Heart left ventricle (tissue), 16 donors: ENCODE measurements around the gene B4GALT2. TPM values are rescaled to one million over a fixed set of nuclear protein-coding genes. Genes with fewer than 3 reads are reported as not detected.

Experiments
- ATAC-seq, 4 donors: fragments of 200-7000 bp; cut with Tn5 transposase; one replicate each; pipeline ENCODE4 v1.9.1; 2020 to 2022; ENCODE audit warnings: moderate library complexity in 4 of 4, mild to moderate bottlenecking in 3 of 4, moderate number of reproducible peaks in 1 of 4
- DNase-seq, 5 donors: peaks; one replicate each; pipeline ENCODE4 v3.0.0-alpha.2; 2020
- H3K27ac ChIP-seq, 12 donors: fragments of 200-600 bp; sonication (generic) in 4 of 12; one replicate each; pipeline versions ENCODE4 v1.5.0 to v1.8.0; 2016 to 2022; ENCODE audit warnings: mild to moderate bottlenecking in 2 of 12
- H3K27me3 ChIP-seq, 9 donors: fragments of 200-600 bp; sonication (generic) in 2 of 9; one replicate each; pipeline versions ENCODE4 v1.5.1 to v1.8.0; 2016 to 2022; ENCODE audit warnings: mild to moderate bottlenecking in 3 of 9
- H3K36me3 ChIP-seq, 9 donors: fragments of 200-600 bp; sonication (generic) in 2 of 9; one replicate each; pipeline versions ENCODE4 v1.5.0 to v1.8.0; 2018 to 2022; ENCODE audit warnings: mild to moderate bottlenecking in 2 of 9
- H3K4me1 ChIP-seq, 12 donors: fragments of 200-600 bp; sonication (generic) in 4 of 12; one replicate each; pipeline versions ENCODE4 v1.5.0 to v1.8.0; 2016 to 2022; ENCODE audit warnings: mild to moderate bottlenecking in 3 of 12
- H3K4me3 ChIP-seq, 12 donors: fragments of 200-600 bp; sonication (generic) in 4 of 12; one replicate each; pipeline versions ENCODE4 v1.5.0 to v1.8.0; 2017 to 2022; ENCODE audit warnings: mild to moderate bottlenecking in 9 of 12, moderate library complexity in 4 of 12
- H3K9me3 ChIP-seq, 12 donors: fragments of 200-600 bp; sonication (generic) in 4 of 12; one replicate each; pipeline versions ENCODE4 v1.5.0 to v1.8.0; 2016 to 2022; ENCODE audit warnings: mild to moderate bottlenecking in 1 of 12
- POLR2A ChIP-seq, 2 donors: fragments of 450-650 bp; IDR thresholded peaks; one replicate each; pipeline ENCODE4 v1.6.1; 2017; ENCODE audit warnings: antibody characterized with exemption in 2 of 2, mild to moderate bottlenecking in 2 of 2, moderate library complexity in 2 of 2
- WGBS, 4 donors: extraction: QIAGEN DNeasy Blood & Tissue Kit in 2 of 4; methylation state at CpG; one replicate each; pipeline versions ENCODE4 v1.1.5 to v1.1.7; 2013 to 2018; 5-methylcytosine and 5-hydroxymethylcytosine counted together
- intact Hi-C, 10 donors: fragments of 100-400 bp; cut with DNase I; formaldehyde crosslinking; loops; one replicate each; pipeline versions ENCODE4 v1.11.1 to v1.14.2; 2022
- polyA plus RNA-seq, 2 donors: library from polyadenylated mRNA; stranded (reverse); fragments of 200-250 nt; gene quantifications; one replicate each; pipeline ENCODE4 v1.2.3, GENCODE V29; 2013
- total RNA-seq, 9 donors: library from RNA; depleted of rRNA in 2 of 9; stranded (reverse); fragments of >200 nt in 2 of 9; fragmentation: NEBNext Ultra II Directional in 3 of 9; extraction: Animal tissue kit (Norgen Biotek cat#: 25700) in 3 of 9; gene quantifications; one replicate each; pipeline versions ENCODE4 v1.1.0 to v1.2.4, GENCODE V29; 2016 to 2023
- TF ChIP-seq, protein P1 (sequence below), 12 donors: fragments of 200-600 bp; sonication (generic) in 4 of 12; IDR thresholded peaks; one replicate each; pipeline versions ENCODE4 v1.5.0 to v1.8.0; 2018 to 2022; ENCODE audit warnings: antibody characterized with exemption in 12 of 12, mild to moderate bottlenecking in 5 of 12
- donor health status: ischemic (EF 13 %, LVEDD 7.1; RV severe dilation, severe dysfunction).
- donor health status: healthy with polysubstance abuse.
- donor health status: DM: no; HTN: yes; CAD: no.
- donor health status: DM: no; HTN: no; CAD: no.
- donor health status: ischemic (EF 25% LVEDD 6.9; RV normal size, moderate dysfunction).
- donor health status: ischemic (EF 25% LVEDD 5.7; RV mildly dilated, moderate dysfunction).
- donor health status: healthy.
- donor health status: DM: yes; HTN: yes; CAD: no.
- donor health status: ischemic (EF 35%, LVEDD 5.7; RV mildly dilated, moderate dysfunction).
- donor health status: nonischemic (EF 11% LVEDD 7.7; RV severe dilation, severe dysfunction).
- donor health status: DM: yes; HTN: yes; CAD: no.
- donor health status: PGD.
- donor health status: ischemic (EF 29% LVEDD 5.4; RV normal size, mild dysfunction).
- donor health status: nonischemic (EF 23%, LVEDD 6.1; RV moderate dilation, normal function).

B4GALT2 gene
- total and polyA plus RNA-seq, 11 donors = 26.8 to 65.7 (median 40.2) TPM

GRCh38 chr1:43949678-43950077 lies 29.3 kb upstream of the B4GALT2 start:
- ATAC-seq (peak; percentile 13 to 33 (median 23)), DNase-seq (peak in 3 of 5 donors; percentile 58 to 84 (median 78))
- WGBS, 4 donors = 38 to 59% (median 52%) methylated on average over 5 to 13 of the region's 13 CpGs
- intact Hi-C loops = loop anchor here in 2 of 10 donors (2.0 to 5.0 kb wide), 2 partner anchors 19 to 242 kb away; partner anchors contain the start of gene ST3GAL3 (in 1 of the 2)
- no peaks in the 10 kb centered on the region for H3K9me3 ChIP-seq
- TF ChIP-seq, protein P1, sequence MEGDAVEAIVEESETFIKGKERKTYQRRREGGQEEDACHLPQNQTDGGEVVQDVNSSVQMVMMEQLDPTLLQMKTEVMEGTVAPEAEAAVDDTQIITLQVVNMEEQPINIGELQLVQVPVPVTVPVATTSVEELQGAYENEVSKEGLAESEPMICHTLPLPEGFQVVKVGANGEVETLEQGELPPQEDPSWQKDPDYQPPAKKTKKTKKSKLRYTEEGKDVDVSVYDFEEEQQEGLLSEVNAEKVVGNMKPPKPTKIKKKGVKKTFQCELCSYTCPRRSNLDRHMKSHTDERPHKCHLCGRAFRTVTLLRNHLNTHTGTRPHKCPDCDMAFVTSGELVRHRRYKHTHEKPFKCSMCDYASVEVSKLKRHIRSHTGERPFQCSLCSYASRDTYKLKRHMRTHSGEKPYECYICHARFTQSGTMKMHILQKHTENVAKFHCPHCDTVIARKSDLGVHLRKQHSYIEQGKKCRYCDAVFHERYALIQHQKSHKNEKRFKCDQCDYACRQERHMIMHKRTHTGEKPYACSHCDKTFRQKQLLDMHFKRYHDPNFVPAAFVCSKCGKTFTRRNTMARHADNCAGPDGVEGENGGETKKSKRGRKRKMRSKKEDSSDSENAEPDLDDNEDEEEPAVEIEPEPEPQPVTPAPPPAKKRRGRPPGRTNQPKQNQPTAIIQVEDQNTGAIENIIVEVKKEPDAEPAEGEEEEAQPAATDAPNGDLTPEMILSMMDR (IDR thresholded peaks at IDR 0.05) = no peak
- TF ChIP-seq POLR2A (IDR thresholded peaks at IDR 0.05) = no peak
- no peaks in the 10 kb centered on the region for H3K27me3 ChIP-seq
- peaks cover 6 to 86% (median 57%) of the 10 kb centered on the region in 12 donors for H3K4me1 ChIP-seq
- H3K36me3 ChIP-seq = peaks cover 0 to 28% (median 9%) of the 10 kb centered on the region in 9 donors
- no peak overlapping the region for H3K4me3 ChIP-seq
- peak overlapping the region in 6 of 12 donors; percentile 0 to 97 (median 68) for H3K27ac ChIP-seq

GRCh38 chr1:43951021-43951985 lies 27.7 kb upstream of the B4GALT2 start:
- DNase-seq (no peak), ATAC-seq (no peak)
- 87 to 95% (median 93%) methylated on average over 4 of the region's 4 CpGs for WGBS, 4 donors
- Histone ChIP-seq H3K9me3 (no peaks in the 10 kb centered on the region), H3K4me1 (peaks cover 6 to 74% (median 43%) of the 10 kb centered on the region in 12 donors), H3K27me3 (no peaks in the 10 kb centered on the region), H3K36me3 (peaks cover 0 to 39% (median 13%) of the 10 kb centered on the region in 9 donors), H3K4me3 (no peak overlapping the region), H3K27ac (no peak overlapping the region)
- TF ChIP-seq, protein P1 (IDR thresholded peaks at IDR 0.05) = no peak
- no peak for TF ChIP-seq POLR2A (IDR thresholded peaks at IDR 0.05)
- intact Hi-C loops = no loop called here

- no peaks in the 10 kb centered on the region for H3K9me3 ChIP-seq
- H3K4me3 ChIP-seq = no peak overlapping the region
- peak overlapping the region in 1 of 12 donors; percentile 33 for H3K27ac ChIP-seq
- ATAC-seq (no peak), DNase-seq (no peak)
- intact Hi-C loops = no loop called here
- no peaks in the 10 kb centered on the region for H3K27me3 ChIP-seq
- WGBS, 4 donors = 69 to 85% (median 80%) methylated on average over 8 of the region's 8 CpGs
- peaks cover 6 to 65% (median 37%) of the 10 kb centered on the region in 12 donors for H3K4me1 ChIP-seq
- TF ChIP-seq, protein P1 (IDR thresholded peaks at IDR 0.05) = no peak
- no peak for TF ChIP-seq POLR2A (IDR thresholded peaks at IDR 0.05)
- peaks cover 0 to 54% (median 28%) of the 10 kb centered on the region in 9 donors for H3K36me3 ChIP-seq
Measured at GRCh38 chr1:43952731-43953346, 26.2 kb upstream of the B4GALT2 start.

DNA sequence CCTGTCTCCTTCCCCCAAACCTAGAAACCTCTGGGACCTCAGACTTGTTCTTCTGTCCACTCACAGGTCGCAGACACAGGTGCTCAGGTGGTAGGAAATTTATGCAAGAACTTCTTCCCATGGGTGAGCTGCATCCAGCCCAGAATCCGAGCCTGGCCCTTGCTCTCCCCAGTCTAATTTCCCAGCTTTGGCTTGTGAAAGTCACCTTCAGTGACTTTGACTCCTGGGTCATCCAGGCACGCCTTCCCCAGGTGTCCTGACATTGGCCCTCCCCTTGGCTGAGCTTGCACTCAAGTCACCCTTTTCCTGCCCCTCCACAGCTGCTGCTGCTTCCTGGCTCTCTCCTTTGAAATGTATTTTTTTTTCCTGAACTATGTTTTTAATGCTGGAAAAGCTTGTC lies 25.6 kb upstream of the B4GALT2 start:
- Histone ChIP-seq H3K4me1 (peaks cover 3 to 60% (median 31%) of the 10 kb centered on the region in 12 donors), H3K4me3 (no peak overlapping the region), H3K27me3 (no peaks in the 10 kb centered on the region), H3K36me3 (peaks cover 0 to 59% (median 33%) of the 10 kb centered on the region in 9 donors), H3K27ac (peak overlapping the region in 2 of 12 donors; percentile 33 to 35), H3K9me3 (no peaks in the 10 kb centered on the region)
- ATAC-seq (no peak), DNase-seq (no peak)
- intact Hi-C loops = no loop called here
- no peak for TF ChIP-seq POLR2A (IDR thresholded peaks at IDR 0.05)
- TF ChIP-seq, protein P1 (IDR thresholded peaks at IDR 0.05) = no peak
- 77 to 84% (median 78%) methylated on average over 3 of the region's 3 CpGs for WGBS, 4 donors
